Measurements from ENCODE around the gene TNP1.

Gene TNP1

DNA sequence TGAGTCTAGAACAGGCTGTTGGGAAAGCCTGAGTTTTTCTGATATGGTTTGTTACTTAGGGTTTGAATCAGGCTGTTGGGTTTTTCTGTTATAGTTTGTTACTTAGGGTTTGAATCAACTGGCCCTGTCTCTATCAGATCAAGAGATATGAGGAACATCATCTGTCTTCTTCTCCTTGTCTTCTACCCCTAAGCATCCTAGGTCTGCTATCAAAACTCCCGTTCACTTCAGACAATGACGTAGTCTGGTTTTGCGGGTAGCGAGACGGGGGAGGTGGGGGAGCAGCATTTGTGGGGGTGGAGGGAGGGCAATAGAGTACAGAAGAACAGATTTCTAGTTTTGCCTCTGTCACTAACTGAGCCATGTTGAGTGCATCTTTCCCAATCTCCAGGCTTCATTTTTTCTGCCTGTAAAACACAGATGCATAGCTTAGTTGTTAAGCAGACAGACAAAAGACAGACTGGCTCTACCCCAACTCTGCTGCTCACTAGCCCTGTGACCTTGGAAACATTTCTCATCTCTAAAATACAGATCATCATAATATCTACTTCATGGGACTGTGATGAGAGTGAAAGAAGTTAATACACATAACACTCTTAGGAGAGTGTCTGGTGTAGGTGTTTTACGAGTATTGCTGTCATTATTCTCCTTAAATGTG is 9.1 kb downstream of the TNP1 start:
- Histone ChIP-seq H3K27ac (ENCODE audit: low read depth, low read length) (no peak overlapping the region), H3K36me3 (ENCODE audit: control insufficient read depth in 5 of 5, insufficient read depth in 5 of 5, low read length in 5 of 5) (no peaks in the 10 kb centered on the region), H3K9ac (ENCODE audit: low read length in 5 of 5) (no peak overlapping the region), H3K9me3 (ENCODE audit: control insufficient read depth in 5 of 5, low read length in 5 of 5) (no peaks in the 10 kb centered on the region), H3K4me1 (ENCODE audit: control insufficient read depth in 5 of 5, insufficient read depth in 5 of 5, low read length in 5 of 5) (peaks cover 4 to 18% (median 15%) of the 10 kb centered on the region in 5 donors), H3K4me3 (ENCODE audit: low read depth in 1 of 5, low read length in 5 of 5) (no peak overlapping the region), H3K27me3 (ENCODE audit: control insufficient read depth in 5 of 5, insufficient read depth in 4 of 5, low read length in 5 of 5) (no peaks in the 10 kb centered on the region)

DNA sequence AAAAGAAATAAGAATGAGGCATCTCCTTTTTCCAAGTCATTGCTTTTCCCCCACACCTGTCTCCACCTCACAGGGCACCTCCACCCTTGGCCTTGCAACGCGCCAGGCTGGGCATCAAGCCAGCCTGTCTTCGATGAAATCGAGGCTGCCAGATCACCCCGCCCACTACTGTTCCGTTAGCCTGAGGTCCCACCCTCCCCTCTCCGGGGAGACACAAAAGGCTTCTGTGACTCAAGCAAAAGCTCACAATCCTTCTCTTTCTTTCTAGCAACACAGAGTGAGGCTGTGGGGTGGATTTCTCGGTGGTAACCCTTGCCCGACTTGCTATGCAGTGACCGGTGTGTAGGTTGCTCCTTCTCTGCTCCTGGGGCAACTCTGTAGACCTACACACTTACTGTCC is 9.9 kb downstream of the TNP1 start:
- Histone ChIP-seq H3K27me3 (ENCODE audit: control insufficient read depth in 5 of 5, insufficient read depth in 4 of 5, low read length in 5 of 5) (no peaks in the 10 kb centered on the region), H3K27ac (ENCODE audit: low read depth, low read length) (no peak overlapping the region), H3K36me3 (ENCODE audit: control insufficient read depth in 5 of 5, insufficient read depth in 5 of 5, low read length in 5 of 5) (no peaks in the 10 kb centered on the region), H3K9ac (ENCODE audit: low read length in 5 of 5) (no peak overlapping the region), H3K9me3 (ENCODE audit: control insufficient read depth in 5 of 5, low read length in 5 of 5) (no peaks in the 10 kb centered on the region), H3K4me3 (ENCODE audit: low read depth in 1 of 5, low read length in 5 of 5) (no peak overlapping the region), H3K4me1 (ENCODE audit: control insufficient read depth in 5 of 5, insufficient read depth in 5 of 5, low read length in 5 of 5) (peaks cover 4 to 10% (median 7%) of the 10 kb centered on the region in 5 donors)

DNA sequence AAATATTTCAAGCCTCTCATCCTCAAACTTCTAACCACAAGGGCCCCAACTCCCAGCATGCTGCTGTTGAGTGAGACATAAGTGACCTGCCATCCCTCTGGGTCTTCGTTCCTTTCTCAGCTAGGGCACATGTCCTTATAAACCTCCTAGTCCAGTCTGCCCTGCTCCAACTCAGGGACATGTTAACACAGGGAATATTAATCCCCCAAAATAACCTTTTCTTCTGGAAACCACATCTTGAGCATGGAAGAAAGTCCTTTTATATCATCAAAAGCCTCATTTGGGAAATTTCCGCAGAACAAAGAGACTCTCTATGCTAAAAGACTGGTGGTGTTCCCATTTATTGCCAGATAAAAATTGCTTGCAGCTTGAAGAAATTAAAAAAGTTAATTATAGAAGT is 14.4 kb downstream of the TNP1 start:
- H3K9me3 ChIP-seq (ENCODE audit: control insufficient read depth in 5 of 5, low read length in 5 of 5): peaks cover 0 to 4% (median 0%) of the 10 kb centered on the region in 5 donors
- H3K9ac ChIP-seq (ENCODE audit: low read length in 5 of 5): no peak overlapping the region
- H3K4me3 ChIP-seq (ENCODE audit: low read depth in 1 of 5, low read length in 5 of 5): no peak overlapping the region
- no peaks in the 10 kb centered on the region for H3K36me3 ChIP-seq (ENCODE audit: control insufficient read depth in 5 of 5, insufficient read depth in 5 of 5, low read length in 5 of 5)
- H3K27me3 ChIP-seq (ENCODE audit: control insufficient read depth in 5 of 5, insufficient read depth in 4 of 5, low read length in 5 of 5): no peaks in the 10 kb centered on the region
- H3K4me1 ChIP-seq (ENCODE audit: control insufficient read depth in 5 of 5, insufficient read depth in 5 of 5, low read length in 5 of 5): peaks cover 4 to 14% (median 11%) of the 10 kb centered on the region in 5 donors
- H3K27ac ChIP-seq (ENCODE audit: low read depth, low read length): no peak overlapping the region

DNA sequence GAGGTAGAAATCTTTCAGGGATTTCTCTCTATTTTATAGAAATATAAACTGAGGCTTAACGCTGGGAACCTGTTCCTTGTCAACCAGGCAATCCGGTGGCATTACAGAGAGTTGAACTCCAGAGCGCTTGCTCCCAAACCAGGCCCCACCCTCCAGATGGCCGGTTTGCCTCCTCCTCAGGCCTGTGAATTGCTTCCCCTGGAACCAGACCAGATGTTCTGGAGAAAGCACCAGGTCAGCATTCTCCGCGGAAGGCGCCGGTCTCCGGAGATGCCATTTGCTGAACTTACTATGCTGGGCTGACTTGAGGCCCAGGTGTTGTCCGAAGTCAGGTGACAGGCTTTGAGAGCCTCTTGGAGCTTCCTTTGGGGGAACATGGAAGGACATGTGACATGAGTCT is 17.2 kb downstream of the TNP1 start:
- peaks cover 0 to 7% (median 5%) of the 10 kb centered on the region in 5 donors for H3K4me1 ChIP-seq (ENCODE audit: control insufficient read depth in 5 of 5, insufficient read depth in 5 of 5, low read length in 5 of 5)
- peaks cover 0 to 4% (median 0%) of the 10 kb centered on the region in 5 donors for H3K9me3 ChIP-seq (ENCODE audit: control insufficient read depth in 5 of 5, low read length in 5 of 5)
- no peak overlapping the region for H3K4me3 ChIP-seq (ENCODE audit: low read depth in 1 of 5, low read length in 5 of 5)
- H3K9ac ChIP-seq (ENCODE audit: low read length in 5 of 5): no peak overlapping the region
- H3K27ac ChIP-seq (ENCODE audit: low read depth, low read length): no peak overlapping the region
- H3K36me3 ChIP-seq (ENCODE audit: control insufficient read depth in 5 of 5, insufficient read depth in 5 of 5, low read length in 5 of 5): no peaks in the 10 kb centered on the region
- H3K27me3 ChIP-seq (ENCODE audit: control insufficient read depth in 5 of 5, insufficient read depth in 4 of 5, low read length in 5 of 5): no peaks in the 10 kb centered on the region

DNA sequence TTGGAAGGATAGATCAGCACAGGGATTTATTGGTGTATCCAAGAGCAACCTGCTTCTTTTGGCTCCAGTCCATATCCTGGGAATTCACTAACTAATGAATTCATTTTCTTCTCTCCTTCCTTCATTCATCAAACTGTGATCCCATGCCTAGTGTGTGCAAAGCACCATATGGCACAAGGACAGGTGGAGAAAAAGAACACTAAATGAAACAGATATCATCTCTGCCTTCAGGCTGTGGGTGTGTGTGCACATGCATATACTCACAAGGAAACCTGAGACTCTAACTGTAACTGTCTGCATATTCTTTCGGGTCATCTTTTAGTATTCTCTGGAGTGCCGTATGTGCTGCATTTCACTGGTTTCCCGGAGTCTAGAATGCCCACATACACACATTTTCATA is 20.2 kb downstream of the TNP1 start:
- Histone ChIP-seq H3K27ac (ENCODE audit: low read depth, low read length) (no peak overlapping the region), H3K4me3 (ENCODE audit: low read depth in 1 of 5, low read length in 5 of 5) (no peak overlapping the region), H3K4me1 (ENCODE audit: control insufficient read depth in 5 of 5, insufficient read depth in 5 of 5, low read length in 5 of 5) (peaks cover 0 to 7% (median 5%) of the 10 kb centered on the region in 5 donors)

DNA sequence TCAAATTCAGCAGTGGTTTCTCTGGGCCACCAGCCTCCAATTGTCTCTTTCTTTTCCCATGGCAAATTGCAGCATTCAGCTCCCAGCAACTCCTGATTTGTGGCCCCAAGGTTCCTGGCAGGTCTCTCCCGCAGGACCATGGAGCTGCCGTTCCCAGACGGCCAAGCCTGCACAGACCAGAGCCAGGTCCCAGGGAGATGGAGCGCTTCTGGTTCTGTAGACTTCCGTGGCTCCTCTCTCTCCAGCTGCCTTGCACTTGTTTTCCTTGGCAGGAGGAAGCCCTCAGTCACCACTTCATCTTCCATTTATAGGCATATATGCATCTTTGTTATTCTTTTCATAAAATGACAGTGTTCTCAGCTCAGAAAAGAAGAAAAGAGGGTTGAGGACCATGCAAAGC is 21.7 kb downstream of the TNP1 start:
- Histone ChIP-seq H3K27me3 (ENCODE audit: control insufficient read depth in 5 of 5, insufficient read depth in 4 of 5, low read length in 5 of 5) (no peaks in the 10 kb centered on the region), H3K9ac (ENCODE audit: low read length in 5 of 5) (no peak overlapping the region), H3K36me3 (ENCODE audit: control insufficient read depth in 5 of 5, insufficient read depth in 5 of 5, low read length in 5 of 5) (no peaks in the 10 kb centered on the region), H3K9me3 (ENCODE audit: control insufficient read depth in 5 of 5, low read length in 5 of 5) (no peaks in the 10 kb centered on the region), H3K4me3 (ENCODE audit: low read depth in 1 of 5, low read length in 5 of 5) (no peak overlapping the region), H3K27ac (ENCODE audit: low read depth, low read length) (no peak overlapping the region), H3K4me1 (ENCODE audit: control insufficient read depth in 5 of 5, insufficient read depth in 5 of 5, low read length in 5 of 5) (peaks cover 0 to 10% (median 8%) of the 10 kb centered on the region in 5 donors)

More for the DNA sequence above, 20.2 kb downstream of the TNP1 start:
- Histone ChIP-seq H3K36me3 (ENCODE audit: control insufficient read depth in 5 of 5, insufficient read depth in 5 of 5, low read length in 5 of 5) (no peaks in the 10 kb centered on the region), H3K9me3 (ENCODE audit: control insufficient read depth in 5 of 5, low read length in 5 of 5) (peaks cover 0 to 4% (median 0%) of the 10 kb centered on the region in 5 donors), H3K9ac (ENCODE audit: low read length in 5 of 5) (no peak overlapping the region), H3K27me3 (ENCODE audit: control insufficient read depth in 5 of 5, insufficient read depth in 4 of 5, low read length in 5 of 5) (no peaks in the 10 kb centered on the region)

DNA sequence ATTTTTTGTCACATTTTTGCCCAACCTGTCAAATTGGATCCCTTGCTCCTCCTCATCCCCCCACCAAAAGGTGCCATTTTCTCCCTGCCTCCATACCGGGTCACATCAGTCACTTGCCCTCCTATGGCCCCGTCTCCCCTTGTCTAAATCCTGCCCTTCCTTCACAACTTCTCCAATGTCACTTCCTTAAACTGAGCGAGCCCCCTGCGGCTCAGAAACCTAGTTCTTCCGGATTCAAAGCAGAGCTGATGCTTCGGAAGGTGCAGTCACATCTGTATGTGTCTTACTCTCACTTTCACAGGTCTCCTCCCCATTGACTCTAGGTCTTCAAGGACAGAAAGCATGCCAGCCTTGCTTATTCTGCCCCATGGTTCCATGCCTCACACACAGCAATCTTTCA is 22.1 kb downstream of the TNP1 start:
- Histone ChIP-seq H3K9ac (ENCODE audit: low read length in 5 of 5) (no peak overlapping the region), H3K27me3 (ENCODE audit: control insufficient read depth in 5 of 5, insufficient read depth in 4 of 5, low read length in 5 of 5) (no peaks in the 10 kb centered on the region), H3K27ac (ENCODE audit: low read depth, low read length) (no peak overlapping the region), H3K9me3 (ENCODE audit: control insufficient read depth in 5 of 5, low read length in 5 of 5) (no peaks in the 10 kb centered on the region), H3K36me3 (ENCODE audit: control insufficient read depth in 5 of 5, insufficient read depth in 5 of 5, low read length in 5 of 5) (no peaks in the 10 kb centered on the region), H3K4me1 (ENCODE audit: control insufficient read depth in 5 of 5, insufficient read depth in 5 of 5, low read length in 5 of 5) (peaks cover 0 to 12% (median 9%) of the 10 kb centered on the region in 5 donors), H3K4me3 (ENCODE audit: low read depth in 1 of 5, low read length in 5 of 5) (no peak overlapping the region)

DNA sequence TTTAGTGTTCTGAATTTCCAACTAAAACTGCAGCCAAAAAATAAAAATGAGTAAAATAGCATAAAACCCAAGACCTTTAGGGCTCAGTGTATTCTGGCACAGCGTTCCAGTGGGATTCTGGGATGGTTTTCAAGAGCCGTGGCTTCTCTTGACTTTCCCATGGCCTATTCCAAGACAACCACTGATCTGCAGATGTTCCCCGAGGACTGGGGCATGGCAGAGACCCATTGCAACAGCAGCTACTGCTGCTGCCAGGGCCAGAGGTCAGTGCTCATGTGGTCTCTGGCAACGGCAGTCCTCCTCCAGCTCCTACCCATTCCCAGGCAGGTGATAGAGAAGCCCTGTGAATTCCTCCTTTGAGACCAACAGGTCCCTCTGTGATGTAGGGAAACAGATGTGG is 26.8 kb downstream of the TNP1 start:
- Histone ChIP-seq H3K9ac (ENCODE audit: low read length in 5 of 5) (no peak overlapping the region), H3K9me3 (ENCODE audit: control insufficient read depth in 5 of 5, low read length in 5 of 5) (no peaks in the 10 kb centered on the region), H3K36me3 (ENCODE audit: control insufficient read depth in 5 of 5, insufficient read depth in 5 of 5, low read length in 5 of 5) (no peaks in the 10 kb centered on the region), H3K27me3 (ENCODE audit: control insufficient read depth in 5 of 5, insufficient read depth in 4 of 5, low read length in 5 of 5) (no peaks in the 10 kb centered on the region), H3K4me1 (ENCODE audit: control insufficient read depth in 5 of 5, insufficient read depth in 5 of 5, low read length in 5 of 5) (peaks cover 8 to 31% (median 24%) of the 10 kb centered on the region in 5 donors), H3K27ac (ENCODE audit: low read depth, low read length) (no peak overlapping the region), H3K4me3 (ENCODE audit: low read depth in 1 of 5, low read length in 5 of 5) (no peak overlapping the region)

DNA sequence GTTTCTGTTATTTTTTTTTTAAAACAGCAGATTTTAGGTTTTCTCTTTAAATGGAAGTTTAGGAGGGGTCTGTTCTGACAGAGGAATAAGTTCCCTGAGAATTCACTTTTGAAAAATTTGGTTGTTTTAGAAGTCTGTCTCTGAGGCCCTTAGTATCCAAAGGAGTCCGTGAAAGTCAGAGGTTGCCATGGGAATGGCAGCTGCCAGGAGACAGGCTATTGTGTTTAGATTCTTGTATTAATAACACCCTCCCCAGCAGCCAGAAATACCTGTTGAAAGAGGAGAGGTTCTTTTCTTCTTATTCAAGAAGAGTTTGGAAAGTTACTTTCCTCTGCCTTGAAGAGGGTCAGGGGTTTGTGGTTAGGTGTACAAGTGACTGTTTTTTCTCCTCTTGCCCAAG is 29.5 kb downstream of the TNP1 start:
- no peaks in the 10 kb centered on the region for H3K36me3 ChIP-seq (ENCODE audit: control insufficient read depth in 5 of 5, insufficient read depth in 5 of 5, low read length in 5 of 5)
- H3K27ac ChIP-seq (ENCODE audit: low read depth, low read length): no peak overlapping the region
- no peak overlapping the region for H3K4me3 ChIP-seq (ENCODE audit: low read depth in 1 of 5, low read length in 5 of 5)
- H3K4me1 ChIP-seq (ENCODE audit: control insufficient read depth in 5 of 5, insufficient read depth in 5 of 5, low read length in 5 of 5): peaks cover 8 to 47% (median 38%) of the 10 kb centered on the region in 5 donors
- H3K9me3 ChIP-seq (ENCODE audit: control insufficient read depth in 5 of 5, low read length in 5 of 5): no peaks in the 10 kb centered on the region
- H3K27me3 ChIP-seq (ENCODE audit: control insufficient read depth in 5 of 5, insufficient read depth in 4 of 5, low read length in 5 of 5): no peaks in the 10 kb centered on the region
- no peak overlapping the region for H3K9ac ChIP-seq (ENCODE audit: low read length in 5 of 5)

DNA sequence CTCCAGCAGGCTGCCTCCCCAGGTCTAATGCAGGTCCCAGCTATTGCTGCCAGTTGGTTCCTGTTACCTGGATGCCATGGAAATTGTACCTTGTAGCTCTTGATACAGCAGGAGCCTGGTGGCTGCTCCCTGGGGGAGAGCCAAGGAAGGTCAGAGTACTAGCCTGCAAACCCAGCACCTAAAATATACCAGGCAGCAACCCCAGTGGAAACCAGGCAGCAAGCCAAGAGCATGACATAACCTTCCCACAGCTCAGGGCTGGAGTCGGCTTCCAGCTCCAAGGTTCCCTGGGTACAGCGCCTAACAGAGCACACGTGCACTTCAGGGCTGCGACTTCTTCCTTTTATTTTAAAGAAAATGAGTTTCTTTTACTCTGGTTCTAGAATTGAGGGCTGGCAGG is 30.3 kb downstream of the TNP1 start:
- H3K4me3 ChIP-seq (ENCODE audit: low read depth in 1 of 5, low read length in 5 of 5): peak overlapping the region in 1 of 5 donors; percentile 15
- H3K36me3 ChIP-seq (ENCODE audit: control insufficient read depth in 5 of 5, insufficient read depth in 5 of 5, low read length in 5 of 5): no peaks in the 10 kb centered on the region
- peaks cover 8 to 47% (median 38%) of the 10 kb centered on the region in 5 donors for H3K4me1 ChIP-seq (ENCODE audit: control insufficient read depth in 5 of 5, insufficient read depth in 5 of 5, low read length in 5 of 5)
- no peaks in the 10 kb centered on the region for H3K27me3 ChIP-seq (ENCODE audit: control insufficient read depth in 5 of 5, insufficient read depth in 4 of 5, low read length in 5 of 5)
- H3K27ac ChIP-seq (ENCODE audit: low read depth, low read length): no peak overlapping the region
- no peaks in the 10 kb centered on the region for H3K9me3 ChIP-seq (ENCODE audit: control insufficient read depth in 5 of 5, low read length in 5 of 5)
- H3K9ac ChIP-seq (ENCODE audit: low read length in 5 of 5): no peak overlapping the region

Measured in subcutaneous abdominal adipose tissue (tissue), 5 donors.